HG02763 (cell line): Measurements from ENCODE around the gene SRD5A2.

Source experiments
- ATAC-seq: cut with Tn5 transposase; IDR thresholded peaks from one replicate; pipeline ENCODE4 v1.9.1; 2021; ENCODE audit warnings: mild to moderate bottlenecking, moderate library complexity; ENCODE audit not compliant: unreplicated experiment

Gene SRD5A2

GRCh38 chr2:31580321-31581117 lies at the start of gene SRD5A2:
Gene SRD5A2 (minus strand): TSS chr2:31580938. CDS start chr2:31580900, 38 bp downstream.
- ATAC-seq: no peak

GRCh38 chr2:31606509-31606908 lies 25.8 kb upstream of the SRD5A2 start:
- no peak for ATAC-seq

- no peak for ATAC-seq
Measured at GRCh38 chr2:31598694-31599093, 18.0 kb upstream of the SRD5A2 start.

GRCh38 chr2:31586230-31586629 lies 5.5 kb upstream of the SRD5A2 start:
- no peak for ATAC-seq

GRCh38 chr2:31581124-31581795 lies 522 bp upstream of the SRD5A2 start:
- no peak for ATAC-seq

GRCh38 chr2:31579996-31580320 lies 780 bp downstream of the SRD5A2 start:
- ATAC-seq: no peak

GRCh38 chr2:31578316-31578715 lies 2.4 kb downstream of the SRD5A2 start:
- no peak for ATAC-seq

- ATAC-seq: no peak
Measured at GRCh38 chr2:31577143-31577542, 3.6 kb downstream of the SRD5A2 start.

GRCh38 chr2:31568585-31569201 lies 12.0 kb downstream of the SRD5A2 start:
- no peak for ATAC-seq

- no peak for ATAC-seq
Measured at GRCh38 chr2:31567679-31568078, 13.1 kb downstream of the SRD5A2 start.

- no peak for ATAC-seq
Measured at GRCh38 chr2:31563273-31563839, 17.4 kb downstream of the SRD5A2 start.

- no peak for ATAC-seq
Measured at GRCh38 chr2:31561823-31562222, 18.9 kb downstream of the SRD5A2 start.

- no peak for ATAC-seq
Measured at GRCh38 chr2:31558401-31559295, 22.1 kb downstream of the SRD5A2 start.

GRCh38 chr2:31556940-31557339 lies 23.8 kb downstream of the SRD5A2 start:
- no peak for ATAC-seq

- ATAC-seq: no peak
Measured at GRCh38 chr2:31555967-31556706, 24.6 kb downstream of the SRD5A2 start.

GRCh38 chr2:31553362-31553761 lies 27.4 kb downstream of the SRD5A2 start:
- no peak for ATAC-seq

- ATAC-seq: no peak
Measured at GRCh38 chr2:31547485-31547884, 33.3 kb downstream of the SRD5A2 start.

- ATAC-seq: no peak
Measured at GRCh38 chr2:31541853-31542252, 38.9 kb downstream of the SRD5A2 start.

GRCh38 chr2:31539505-31539904 lies 41.2 kb downstream of the SRD5A2 start:
- ATAC-seq: no peak

GRCh38 chr2:31535768-31536167 lies 45.0 kb downstream of the SRD5A2 start:
- ATAC-seq: no peak
